ENCODE results near the gene MTHFD1L.

DNA sequence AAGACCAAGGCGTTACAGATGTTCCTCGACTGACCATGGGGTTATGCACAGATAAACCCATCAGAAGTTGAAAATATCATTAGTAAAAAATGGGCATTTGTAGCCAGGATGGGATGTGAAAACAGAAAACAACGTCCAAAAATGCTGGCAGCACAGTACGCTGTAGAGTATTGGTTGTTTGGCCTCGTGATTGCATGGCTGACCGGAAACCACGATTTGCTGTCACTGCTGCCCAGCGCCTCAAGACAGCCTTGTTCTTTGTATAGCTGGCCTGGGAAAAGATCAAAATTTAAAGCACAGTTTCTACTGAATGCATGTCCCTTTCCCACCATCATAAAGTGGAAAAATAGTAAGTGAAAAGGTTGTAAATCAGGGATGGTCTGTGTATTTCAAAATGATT is 41.9 kb downstream of the MTHFD1L start:
- TF ChIP-seq FOXK2 (IDR thresholded peaks at IDR 0.05) (no peak), SP1 (IDR thresholded peaks at IDR 0.05) (no peak), HDGF (IDR thresholded peaks at IDR 0.05; ENCODE audit: borderline replicate concordance) (no peak)
- TF ChIP-seq, protein P1, sequence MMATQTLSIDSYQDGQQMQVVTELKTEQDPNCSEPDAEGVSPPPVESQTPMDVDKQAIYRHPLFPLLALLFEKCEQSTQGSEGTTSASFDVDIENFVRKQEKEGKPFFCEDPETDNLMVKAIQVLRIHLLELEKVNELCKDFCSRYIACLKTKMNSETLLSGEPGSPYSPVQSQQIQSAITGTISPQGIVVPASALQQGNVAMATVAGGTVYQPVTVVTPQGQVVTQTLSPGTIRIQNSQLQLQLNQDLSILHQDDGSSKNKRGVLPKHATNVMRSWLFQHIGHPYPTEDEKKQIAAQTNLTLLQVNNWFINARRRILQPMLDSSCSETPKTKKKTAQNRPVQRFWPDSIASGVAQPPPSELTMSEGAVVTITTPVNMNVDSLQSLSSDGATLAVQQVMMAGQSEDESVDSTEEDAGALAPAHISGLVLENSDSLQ (IDR thresholded peaks at IDR 0.05): no peak
